ENCODE measurements around the gene KAZALD1.

KAZALD1 gene

DNA sequence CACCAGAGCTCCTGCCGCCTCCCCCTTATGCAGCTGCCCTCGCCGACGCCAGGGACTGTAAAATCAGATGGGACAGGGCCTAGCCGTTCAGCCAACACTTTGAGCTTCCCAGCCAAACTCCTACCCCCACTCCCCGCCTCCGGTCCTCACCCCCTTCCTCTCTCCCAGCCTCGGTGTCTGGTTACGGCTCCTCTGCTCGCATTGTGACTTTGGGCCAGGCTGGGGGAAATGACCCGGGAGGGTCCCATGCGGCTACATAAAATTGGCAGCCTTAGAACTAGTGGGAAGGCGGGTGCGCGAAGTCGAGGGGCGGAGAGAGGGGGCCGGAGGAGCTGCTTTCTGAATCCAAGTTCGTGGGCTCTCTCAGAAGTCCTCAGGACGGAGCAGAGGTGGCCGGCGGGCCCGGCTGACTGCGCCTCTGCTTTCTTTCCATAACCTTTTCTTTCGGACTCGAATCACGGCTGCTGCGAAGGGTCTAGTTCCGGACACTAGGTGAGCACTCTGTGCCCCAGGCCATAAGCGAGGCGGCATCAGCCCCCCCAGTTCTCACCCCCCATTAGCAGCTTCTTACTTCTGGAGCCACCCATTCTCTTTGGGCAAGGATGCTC, at the start of gene KAZALD1:
TSS of gene KAZALD1 (plus strand) at position 366 of the 608 bp plus-strand sequence. CDS start 604 bp downstream, outside the sequence.
- no peak for DNase-seq (ENCODE audit: low read depth)

GRCh38 chr10:101012525-101013364, 49.0 kb upstream of the KAZALD1 start:
- DNase-seq (ENCODE audit: low read depth), result peak; percentile 63

DNA sequence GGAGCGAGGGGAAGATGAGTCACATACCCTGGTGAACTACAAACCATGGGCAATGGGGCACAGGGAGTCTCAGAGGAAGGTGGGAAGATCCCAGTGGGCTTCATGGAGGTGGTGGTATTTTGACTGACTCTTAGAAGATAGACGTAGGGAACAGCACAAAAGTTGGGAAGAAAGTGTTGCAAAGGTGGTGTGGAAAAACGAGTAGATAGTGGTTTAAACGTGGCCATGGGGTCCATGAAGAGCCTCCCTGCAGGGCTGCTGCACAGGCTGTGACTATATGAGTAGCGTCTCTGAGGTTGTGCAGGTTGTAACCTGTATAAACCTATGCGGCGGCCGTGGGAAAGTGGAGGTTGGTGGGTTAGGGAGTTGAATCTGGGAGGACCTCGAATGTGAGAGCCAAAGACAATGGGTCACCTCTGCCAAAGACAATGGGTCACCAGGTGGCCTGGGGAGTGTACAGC, 48.4 kb upstream of the KAZALD1 start:
- no peak for DNase-seq (ENCODE audit: low read depth)

DNA sequence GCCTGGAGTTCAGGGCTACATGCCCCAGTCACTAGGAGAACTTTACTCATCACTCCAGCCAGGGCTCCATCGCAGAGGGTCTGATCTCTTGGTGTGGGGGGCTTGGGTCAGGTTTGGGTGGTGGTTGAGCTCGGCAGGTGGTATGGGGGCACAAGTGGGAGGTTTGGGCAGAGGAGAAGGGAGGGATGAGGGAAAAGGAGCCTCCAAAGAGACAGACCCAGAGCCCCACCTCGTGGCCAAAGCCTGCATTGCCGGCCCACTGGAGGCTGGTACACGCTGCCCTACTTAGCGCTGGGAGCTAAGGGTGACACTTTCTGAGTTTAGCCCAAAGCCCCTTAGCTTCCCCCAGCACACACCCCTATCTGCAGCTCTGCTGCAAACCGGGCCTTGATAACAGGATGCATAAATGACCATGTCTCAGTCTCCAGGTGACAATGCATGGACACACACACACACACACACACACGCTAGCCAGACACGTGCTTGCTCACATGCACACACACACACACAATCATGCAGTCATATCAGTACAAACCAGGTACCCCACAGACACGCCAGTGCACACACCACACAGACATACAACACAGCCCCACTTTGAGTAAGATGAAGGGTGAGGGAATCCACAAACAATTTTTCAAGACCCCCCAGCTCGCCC, 47.4 kb upstream of the KAZALD1 start:
- peak; percentile 45 for DNase-seq (ENCODE audit: low read depth)

DNA sequence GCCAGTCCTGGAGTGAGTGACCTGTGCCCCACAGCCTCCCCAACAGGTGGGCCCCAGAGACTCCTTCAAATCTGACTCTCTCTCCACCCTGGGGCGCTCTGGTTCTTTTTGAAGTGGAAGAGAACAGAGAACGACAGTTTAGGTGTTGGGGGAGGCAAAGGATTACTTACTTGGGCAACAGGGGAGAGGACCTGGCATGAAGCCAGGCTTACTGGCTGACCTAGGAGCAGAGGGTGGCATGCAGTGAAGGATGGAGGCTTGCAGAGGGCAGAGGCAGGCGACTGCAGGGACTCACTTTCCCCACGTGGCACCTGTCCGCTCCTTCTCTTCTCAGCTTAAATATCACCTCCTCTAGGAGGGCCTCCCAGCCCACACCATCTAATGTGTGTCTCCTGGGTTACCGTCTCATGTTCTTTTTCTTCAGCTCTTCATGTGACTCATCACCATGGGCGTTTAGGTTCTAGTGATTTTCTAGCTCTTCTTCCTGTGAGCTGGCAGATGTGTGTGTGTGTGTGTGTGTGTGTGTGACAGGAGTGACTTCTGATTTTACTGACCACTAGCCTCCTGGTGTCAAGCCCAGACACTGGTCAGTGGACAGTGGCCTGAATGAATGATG, 46.7 kb upstream of the KAZALD1 start:
- no peak for DNase-seq (ENCODE audit: low read depth)

- DNase-seq (ENCODE audit: low read depth), result no peak
Observed at GRCh38 chr10:101015582-101015973, 46.2 kb upstream of the KAZALD1 start.

DNA sequence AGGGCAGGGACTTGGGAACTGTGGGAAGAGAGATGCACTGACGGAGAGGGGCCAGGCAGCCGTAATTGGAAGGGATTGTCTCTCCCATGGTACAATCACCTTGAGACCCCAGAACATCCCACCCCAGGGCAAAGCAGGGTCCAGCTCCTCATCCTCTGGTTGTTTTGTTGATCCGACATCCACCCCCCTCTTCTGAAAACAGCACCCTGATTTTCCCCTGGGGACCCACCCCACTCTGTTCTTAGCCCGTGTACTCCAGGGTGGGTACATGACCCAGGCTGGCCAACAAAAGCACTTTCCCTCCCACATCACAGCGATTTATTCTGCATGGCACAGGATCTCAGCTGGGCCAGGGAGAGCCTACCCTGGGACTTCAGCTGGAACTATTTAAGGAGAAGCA, 45.0 kb upstream of the KAZALD1 start:
- DNase-seq (ENCODE audit: low read depth), result no peak

- no peak for DNase-seq (ENCODE audit: low read depth)
Observed at GRCh38 chr10:101018118-101018599, 43.6 kb upstream of the KAZALD1 start.

- DNase-seq (ENCODE audit: low read depth), result peak; percentile 57
Observed at GRCh38 chr10:101018600-101019439, 43.0 kb upstream of the KAZALD1 start.

GRCh38 chr10:101019440-101019703, 42.4 kb upstream of the KAZALD1 start:
- no peak for DNase-seq (ENCODE audit: low read depth)

DNA sequence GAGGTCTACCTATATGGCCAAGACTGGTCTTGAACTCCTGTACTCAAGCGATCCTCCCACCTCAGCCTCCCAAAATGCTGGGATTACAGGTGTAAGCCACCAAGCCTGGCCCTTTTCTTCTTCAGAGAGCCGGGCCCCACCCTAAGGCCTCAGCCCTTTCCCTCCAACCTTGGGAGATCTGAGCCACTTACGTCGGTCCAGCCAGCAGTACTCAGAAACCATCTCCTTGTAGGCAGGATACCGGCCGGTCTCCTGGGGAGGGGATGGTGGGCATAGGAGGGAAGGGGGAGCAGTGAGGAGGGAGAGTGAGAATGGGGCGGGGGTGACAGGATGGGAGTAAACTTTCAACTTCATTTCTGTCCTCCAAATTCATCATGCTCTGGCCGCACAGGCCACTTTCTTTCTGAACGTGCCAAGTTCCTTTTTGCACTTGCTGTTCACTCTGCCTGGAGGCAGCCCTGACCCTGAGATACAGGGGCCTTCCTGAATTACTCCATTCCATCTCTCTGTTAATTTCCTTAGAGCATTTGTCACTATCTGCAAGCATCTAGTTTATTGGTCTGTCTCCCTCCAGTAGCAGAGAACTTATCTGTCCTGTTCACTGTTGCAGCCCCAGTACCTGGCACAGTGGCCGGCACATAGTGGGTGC, 41.2 kb upstream of the KAZALD1 start:
- no peak for DNase-seq (ENCODE audit: low read depth)

- no peak for DNase-seq (ENCODE audit: low read depth)
Observed at GRCh38 chr10:101021239-101021638, 40.5 kb upstream of the KAZALD1 start.

GRCh38 chr10:101021692-101022251, 40.0 kb upstream of the KAZALD1 start:
- DNase-seq (ENCODE audit: low read depth), result no peak

- no peak for DNase-seq (ENCODE audit: low read depth)
Observed at GRCh38 chr10:101022967-101023705, 38.7 kb upstream of the KAZALD1 start.

- no peak for DNase-seq (ENCODE audit: low read depth)
Observed at GRCh38 chr10:101027106-101027720, 34.6 kb upstream of the KAZALD1 start.

DNA sequence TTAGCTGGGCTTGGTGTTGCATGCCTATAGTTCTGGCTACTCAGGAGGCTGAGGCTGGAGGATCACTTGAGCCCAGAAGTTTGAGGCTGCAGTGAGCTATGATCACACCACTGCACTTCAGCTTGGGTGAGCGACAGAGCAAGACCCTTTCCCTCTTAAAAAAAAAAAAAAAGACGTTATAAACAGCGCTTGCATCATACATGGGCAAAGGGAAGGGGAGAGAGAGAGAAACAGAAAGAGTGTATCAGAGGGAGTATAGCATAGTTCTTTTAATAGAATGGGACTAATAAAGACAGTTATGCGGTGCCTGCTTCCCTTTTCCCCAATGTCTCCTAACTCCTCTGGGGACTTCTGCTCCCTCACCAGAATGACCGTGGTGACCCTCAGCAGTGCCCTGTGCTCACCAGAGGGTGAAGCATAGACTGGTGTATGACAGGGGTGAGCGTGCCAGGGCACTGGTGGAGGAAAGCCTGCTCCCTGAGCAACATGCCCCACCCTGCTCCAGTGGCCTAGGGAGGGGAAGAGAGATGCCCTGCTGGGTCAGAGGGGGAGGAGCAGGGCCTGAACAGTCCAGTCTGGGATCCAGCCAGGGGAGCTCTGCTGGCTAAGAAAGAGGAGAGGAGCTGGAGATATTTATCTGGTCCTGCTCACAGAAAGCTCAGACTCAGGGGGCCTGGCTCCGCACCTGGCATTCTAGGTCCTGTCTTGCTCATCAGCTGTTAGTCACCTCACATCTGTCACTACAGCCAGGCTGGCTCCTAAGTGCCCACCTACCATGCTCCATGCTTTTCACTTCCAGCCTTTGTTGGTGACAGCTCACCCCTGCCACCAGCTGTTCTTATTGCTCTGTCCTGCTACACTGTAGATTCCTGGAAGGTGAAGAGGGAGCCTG, 33.1 kb upstream of the KAZALD1 start:
- no peak for DNase-seq (ENCODE audit: low read depth)

GRCh38 chr10:101029520-101030295, 32.1 kb upstream of the KAZALD1 start:
- no peak for DNase-seq (ENCODE audit: low read depth)
